GM12891 (cell line): ENCODE measurements around the gene TTC38.

Experiments used
- PAX5 ChIP-seq: IDR thresholded peaks from 2 replicates; pipeline ENCODE4 v1.6.1; 2011; ENCODE audit warnings: low read length, moderate library complexity, mild to moderate bottlenecking; ENCODE audit not compliant: insufficient read depth, severe bottlenecking
- POLR2A ChIP-seq: IDR thresholded peaks from 2 replicates; pipeline ENCODE4 v1.6.1; 2011; ENCODE audit warnings: low read depth, low read length, control low read depth
- POLR2AphosphoS5 ChIP-seq: IDR thresholded peaks from 2 replicates; pipeline ENCODE4 v1.6.1; 2011; ENCODE audit warnings: low read depth, low read length, control low read depth
- SPI1 ChIP-seq: IDR thresholded peaks from 2 replicates; pipeline ENCODE4 v1.6.1; 2011; ENCODE audit warnings: low read depth, low read length, control low read depth
- TAF1 ChIP-seq: IDR thresholded peaks from 2 replicates; pipeline ENCODE4 v1.6.1; 2011; ENCODE audit warnings: low read depth, low read length, control low read depth

DNA sequence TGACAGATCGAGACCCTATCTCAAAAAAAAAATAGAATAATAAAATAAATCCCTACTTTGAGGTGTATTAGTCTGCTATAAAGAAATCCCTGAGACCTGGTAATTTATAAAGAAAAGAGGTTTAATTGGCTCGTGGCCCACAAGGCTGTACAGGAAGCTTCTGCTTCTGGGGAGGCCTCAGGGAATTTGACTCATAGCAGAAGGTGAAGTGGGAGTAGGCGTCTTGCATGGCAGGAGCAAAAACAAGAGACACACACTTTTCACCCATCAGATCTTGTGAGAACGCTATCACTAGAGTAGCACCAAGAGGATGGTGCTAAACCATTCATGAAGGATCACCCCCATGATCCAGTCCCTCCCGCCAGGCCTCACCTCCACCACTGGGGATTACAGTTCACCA lies 46.9 kb upstream of the TTC38 start:
- TF ChIP-seq POLR2A: no peak
- no peak for TF ChIP-seq POLR2AphosphoS5
- 0 out of 2 replicates have a peak, but pooled peaks have one; percentile 10 for TF ChIP-seq SPI1
- no peak for TF ChIP-seq TAF1
- TF ChIP-seq PAX5: no peak
